H1 (cell line): ENCODE data around the gene VSIR. TPM values are rescaled to one million over a fixed set of nuclear protein-coding genes. Genes with fewer than 3 reads are reported as not detected.

Experiments used
- CTCF ChIA-PET: fragments of 300-600 bp; sonication (Branson Sonifier 250); formaldehyde crosslinking; loops from one replicate; lab custom pipeline; 2021; ENCODE audit not compliant: partially characterized antibody; lab: Charles Lee
- POLR2A ChIA-PET: fragments of 300-600 bp; sonication (Branson Sonifier 250); formaldehyde crosslinking; loops from one replicate; lab custom pipeline; 2021; ENCODE audit warnings: inconsistent platforms; ENCODE audit not compliant: partially characterized antibody; lab: Charles Lee
- DNase-seq, 2 experiments: peaks; one replicate each; pipeline versions ENCODE4 v3.0.0 to v3.0.0-alpha.2; 2010 to 2022; ENCODE audit warnings: low spot score in 2 of 2, low read depth in 1 of 2, mixed read lengths in 1 of 2
- FAIRE-seq: peaks from 2 replicates; lab custom pipeline; 2011; peaks lifted over from hg19 to GRCh38; lab: Jason Lieb, UNC
- H2AFZ ChIP-seq: 2 replicates; pipeline ENCODE4 v1.8.1; 2012; ENCODE audit warnings: low read length, inconsistent platforms
- H2AK5ac ChIP-seq: 2 replicates; pipeline ENCODE4 v1.6.1; 2013; ENCODE audit warnings: low read depth, low read length
- H2BK120ac ChIP-seq: replicated peaks from 2 replicates; pipeline ENCODE3; 2013; ENCODE audit warnings: low read depth, low read length, inconsistent platforms
- H2BK12ac ChIP-seq: 2 replicates; pipeline ENCODE4 v1.6.1; 2013; ENCODE audit warnings: low read depth, low read length
- H2BK15ac ChIP-seq: 2 replicates; pipeline ENCODE4 v1.6.1; 2013; ENCODE audit warnings: low read length
- H2BK20ac ChIP-seq: 2 replicates; pipeline ENCODE4 v1.6.1; 2013; ENCODE audit warnings: low read length
- H2BK5ac ChIP-seq: 2 replicates; pipeline ENCODE4 v1.6.1; 2013; ENCODE audit warnings: low read depth, low read length
- H3K14ac ChIP-seq: 2 replicates; pipeline ENCODE4 v1.6.1; 2013; ENCODE audit warnings: inconsistent platforms; ENCODE audit not compliant: insufficient read length
- H3K18ac ChIP-seq: 2 replicates; pipeline ENCODE4 v1.6.1; 2013; ENCODE audit warnings: low read length; ENCODE audit errors: extremely low read depth
- H3K23ac ChIP-seq: 2 replicates; pipeline ENCODE4 v1.6.1; 2013; ENCODE audit warnings: inconsistent platforms; ENCODE audit not compliant: insufficient read length
- H3K23me2 ChIP-seq: 2 replicates; pipeline ENCODE4 v1.6.1; 2013; ENCODE audit warnings: low read depth, low read length
- H3K27ac ChIP-seq: 2 replicates; pipeline ENCODE4 v1.6.1; 2011; ENCODE audit warnings: low read depth, low read length, inconsistent platforms
- H3K27me3 ChIP-seq, 4 experiments: replicated peaks in 1 of 4; 1 replicate in 1 of 4; 2 replicates in 3 of 4; pipeline versions ENCODE4 v1.6.1 to v1.8.1; 2011 to 2013; ENCODE audit warnings: low read length in 3 of 4, mild to moderate bottlenecking in 3 of 4, inconsistent platforms in 2 of 4, mixed read lengths in 2 of 4, moderate library complexity in 1 of 4; ENCODE audit not compliant: control insufficient read depth in 3 of 4, insufficient read depth in 3 of 4; ENCODE audit errors: extremely low read depth in 1 of 4
- H3K36me3 ChIP-seq, 4 experiments: 2 replicates each; pipeline versions ENCODE4 v1.6.1 to v1.8.1; 2011 to 2013; ENCODE audit warnings: mild to moderate bottlenecking in 4 of 4, low read length in 3 of 4, moderate library complexity in 2 of 4, control low read depth in 1 of 4, inconsistent platforms in 1 of 4; ENCODE audit not compliant: insufficient read depth in 4 of 4, control insufficient read depth in 2 of 4
- H3K4ac ChIP-seq: replicated peaks from 2 replicates; pipeline ENCODE3; 2013; ENCODE audit warnings: low read length, low read depth, mixed read lengths, inconsistent platforms; ENCODE audit not compliant: insufficient read length
- H3K4me1 ChIP-seq, 4 experiments: replicated peaks in 1 of 4; 1 replicate in 1 of 4; 2 replicates in 3 of 4; pipeline versions ENCODE4 v1.6.1 to v1.8.1; 2011 to 2013; ENCODE audit warnings: low read length in 3 of 4, inconsistent platforms in 2 of 4, mixed read lengths in 1 of 4; ENCODE audit not compliant: insufficient read depth in 4 of 4, control insufficient read depth in 3 of 4
- H3K4me2 ChIP-seq, 2 experiments: 2 replicates each; pipeline versions ENCODE4 v1.6.1 to v1.8.1; 2011 to 2013; ENCODE audit warnings: low read depth in 2 of 2, low read length in 2 of 2, control low read depth in 1 of 2, inconsistent platforms in 1 of 2, mild to moderate bottlenecking in 1 of 2; ENCODE audit not compliant: insufficient read depth in 1 of 2
- H3K4me3 ChIP-seq, 4 experiments: fragments of 200-600, 300-600 bp in 1 of 4; sonication (generic), shearing (Covaris generic), sonication (Bioruptor Twin) in 1 of 4; 2 replicates each; pipeline versions ENCODE4 v1.5.1 to v1.8.1; 2011 to 2016; ENCODE audit warnings: low read length in 4 of 4, low read depth in 3 of 4, control low read depth in 2 of 4, inconsistent platforms in 2 of 4, mild to moderate bottlenecking in 2 of 4, mixed read lengths in 1 of 4, moderate library complexity in 1 of 4; ENCODE audit not compliant: insufficient read depth in 2 of 4; ENCODE audit errors: extremely low read depth in 1 of 4
- H3K56ac ChIP-seq: replicated peaks from 2 replicates; pipeline ENCODE3; 2013; ENCODE audit warnings: low read depth, mild to moderate bottlenecking, mixed read lengths, low read length, inconsistent platforms; ENCODE audit not compliant: insufficient read length
- H3K79me1 ChIP-seq: 2 replicates; pipeline ENCODE4 v1.6.1; 2013; ENCODE audit warnings: low read depth, low read length, control low read depth
- H3K79me2 ChIP-seq, 2 experiments: 2 replicates each; pipeline versions ENCODE4 v1.6.1 to v1.8.1; 2012 to 2013; ENCODE audit warnings: low read length in 2 of 2, mild to moderate bottlenecking in 2 of 2, inconsistent platforms in 1 of 2; ENCODE audit not compliant: insufficient read depth in 2 of 2, control insufficient read depth in 1 of 2
- H3K9ac ChIP-seq, 4 experiments: replicated peaks in 1 of 4; 1 replicate in 1 of 4; 2 replicates in 3 of 4; pipeline versions ENCODE4 v1.6.1 to v1.8.1; 2011 to 2013; ENCODE audit warnings: low read depth in 3 of 4, low read length in 3 of 4, control low read depth in 2 of 4, mild to moderate bottlenecking in 2 of 4, moderate library complexity in 2 of 4, inconsistent platforms in 1 of 4; ENCODE audit errors: extremely low read depth in 1 of 4
- H3K9me3 ChIP-seq, 2 experiments: 2 replicates each; pipeline versions ENCODE4 v1.6.1 to v1.8.1; 2012 to 2013; ENCODE audit warnings: mild to moderate bottlenecking in 2 of 2, moderate library complexity in 2 of 2, control low read depth in 1 of 2, inconsistent platforms in 1 of 2, low read depth in 1 of 2, low read length in 1 of 2, mixed read lengths in 1 of 2; ENCODE audit not compliant: insufficient read depth in 2 of 2
- H4K20me1 ChIP-seq, 2 experiments: replicated peaks in 1 of 2; 2 replicates each; pipeline versions ENCODE3 to v1.8.1; 2011 to 2013; ENCODE audit warnings: inconsistent platforms in 2 of 2, low read length in 2 of 2, mild to moderate bottlenecking in 1 of 2; ENCODE audit not compliant: insufficient read depth in 2 of 2, control insufficient read depth in 1 of 2
- H4K5ac ChIP-seq: 2 replicates; pipeline ENCODE4 v1.6.1; 2013; ENCODE audit warnings: low read length, low read depth, mixed read lengths, inconsistent platforms; ENCODE audit not compliant: insufficient read length
- H4K8ac ChIP-seq: 2 replicates; pipeline ENCODE4 v1.8.0; 2013; ENCODE audit warnings: mild to moderate bottlenecking, moderate library complexity, low read length, inconsistent platforms; ENCODE audit not compliant: insufficient read depth; ENCODE audit errors: extremely low read depth
- H4K91ac ChIP-seq: replicated peaks from 2 replicates; pipeline ENCODE3; 2013; ENCODE audit warnings: low read length, mixed read lengths, inconsistent platforms; ENCODE audit not compliant: insufficient read length
- BACH1 ChIP-seq: IDR thresholded peaks from 2 replicates; pipeline ENCODE4 v1.6.1; 2012; ENCODE audit warnings: low read length, improper control_type of control experiment
- CHD2 ChIP-seq: IDR thresholded peaks from 2 replicates; pipeline ENCODE4 v1.6.1; 2012; ENCODE audit warnings: low read length, improper control_type of control experiment
- CREB1 ChIP-seq: IDR thresholded peaks from 2 replicates; pipeline ENCODE4 v1.6.1; 2012; ENCODE audit warnings: inconsistent platforms
- GTF2F1 ChIP-seq: IDR thresholded peaks from 2 replicates; pipeline ENCODE4 v1.6.1; 2012; ENCODE audit warnings: low read depth, low read length, improper control_type of control experiment, borderline replicate concordance
- JUND ChIP-seq: IDR thresholded peaks from 2 replicates; pipeline ENCODE4 v1.6.1; 2011; ENCODE audit warnings: mild to moderate bottlenecking, improper control_type of control experiment, low read length
- KDM4A ChIP-seq: IDR thresholded peaks from one replicate; pipeline ENCODE4 v1.7.1; 2012; ENCODE audit warnings: low read depth, mild to moderate bottlenecking, moderate library complexity, low read length, inconsistent platforms; ENCODE audit not compliant: severe bottlenecking
- MAFK ChIP-seq: IDR thresholded peaks from 2 replicates; pipeline ENCODE4 v1.6.1; 2012; ENCODE audit warnings: low read depth, mild to moderate bottlenecking, improper control_type of control experiment, low read length
- SIRT6 ChIP-seq: IDR thresholded peaks from one replicate; pipeline ENCODE4 v1.7.1; 2012; ENCODE audit warnings: low read length, inconsistent platforms
- SP1 ChIP-seq: IDR thresholded peaks from 2 replicates; pipeline ENCODE4 v1.6.1; 2011; ENCODE audit warnings: low read depth, low read length
- WGBS, 2 experiments: shearing (Covaris generic) in 1 of 2; methylation state at CpG; one replicate each; pipeline versions ENCODE4 v1.1.6 to v1.1.7; 2013 to 2015; ENCODE audit warnings: low lambda C conversion rate in 2 of 2, mixed read lengths in 2 of 2, inconsistent platforms in 1 of 2, low coverage in 1 of 2, missing lambda C conversion rate in 1 of 2; ENCODE audit not compliant: insufficient replicate concordance in 2 of 2, insufficient coverage in 1 of 2, insufficient read length in 1 of 2; ENCODE audit errors: extremely low coverage in 1 of 2, missing lambda C conversion rate in 1 of 2; 5-methylcytosine and 5-hydroxymethylcytosine counted together
- polyA plus RNA-seq, 7 experiments: library from polyadenylated mRNA; depleted of rRNA in 3 of 7; stranded (reverse) in 5 of 7; unstranded in 2 of 7; fragments of >200 nt in 5 of 7; fragments of 200-250 nt in 2 of 7; gene quantifications; 1 replicate in 5 of 7; 2 replicates in 1 of 7; 4 replicates in 1 of 7; pipeline versions ENCODE4 v1.2.1 to v1.2.3, GENCODE V29; 2011 to 2013; ENCODE audit warnings: missing spikeins in 2 of 7, mixed read lengths in 2 of 7
- total RNA-seq: library from RNA; stranded (reverse); fragmentation: NEBNext Ultra II Directional; extraction: Animal tissue kit (Norgen Biotek cat#: 25700); gene quantifications from 2 replicates; pipeline ENCODE4 v1.2.1, GENCODE V29; 2021
- TF ChIP-seq, protein P1 (sequence below): IDR thresholded peaks from 2 replicates; pipeline ENCODE4 v1.6.1; 2012; ENCODE audit warnings: inconsistent platforms
- TF ChIP-seq, protein P2 (sequence below): IDR thresholded peaks from 2 replicates; pipeline ENCODE4 v1.6.1; 2012; ENCODE audit warnings: low read length, inconsistent platforms

VSIR gene
- total and polyA plus RNA-seq, 2 of the 8 experiments (the other 6 are each of a cell fraction or from before 2014, with no cell fraction given) = 0.33 TPM; not detected in 1

DNA sequence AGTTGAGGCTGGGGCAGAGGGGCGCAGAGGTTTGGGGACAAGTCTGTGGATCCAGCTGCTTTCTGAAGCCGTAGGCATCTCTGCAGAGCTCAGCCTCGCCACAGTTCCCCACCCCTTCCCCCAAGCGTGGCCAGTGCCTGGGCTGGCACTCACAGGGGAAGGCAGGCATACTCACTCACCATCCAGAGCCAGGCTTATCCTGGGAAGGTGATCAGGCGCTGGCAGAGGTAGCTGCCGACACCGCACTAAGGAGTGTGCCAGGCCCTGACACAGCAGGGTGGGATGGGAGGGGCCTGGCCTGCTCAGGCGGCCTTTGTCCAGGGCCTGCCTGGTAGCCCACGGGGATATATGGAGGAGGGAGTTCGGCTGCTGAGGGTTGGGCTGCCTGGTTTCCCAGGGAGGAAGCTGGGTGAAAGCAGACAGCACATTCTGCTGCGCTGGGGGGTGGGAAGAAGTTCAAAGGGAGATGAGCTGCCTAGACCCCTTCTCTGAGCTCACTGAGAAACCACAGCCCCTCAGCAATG lies 15.9 kb downstream of the VSIR start:
- Histone ChIP-seq H4K5ac (no peak overlapping the region), H2AK5ac (no peak overlapping the region), H3K4me1 (peaks cover 0 to 7% (median 4%) of the 10 kb centered on the region in 4 experiments; a peak in 5 of 7 replicates), H3K79me2 (no peaks in the 10 kb centered on the region), H3K9ac (no peak overlapping the region), H3K23me2 (no peaks in the 10 kb centered on the region), H2BK20ac (no peak overlapping the region), H3K36me3 (no peaks in the 10 kb centered on the region), H4K20me1 (no peaks in the 10 kb centered on the region), H2BK15ac (no peak overlapping the region), H4K8ac (no peak overlapping the region; the same call in 1 of the 2 replicates), H2BK5ac (0 out of 2 replicates have a peak overlapping the region, but pooled peaks have one; percentile 42), H3K56ac (no peak overlapping the region), H3K4me2 (no peak overlapping the region), H3K14ac (no peak overlapping the region), H3K18ac (no peak overlapping the region), H3K23ac (no peak overlapping the region), H2AFZ (peak overlapping the region; percentile 58), H4K91ac (peak overlapping the region; percentile 7), H3K79me1 (no peaks in the 10 kb centered on the region), H2BK120ac (no peak overlapping the region), H3K4ac (no peak overlapping the region), H2BK12ac (no peak overlapping the region), H3K4me3 (no peak overlapping the region), H3K27ac (no peak overlapping the region), H3K9me3 (no peaks in the 10 kb centered on the region), H3K27me3 (no peaks in the 10 kb centered on the region; a peak in 3 of 7 replicates)
- DNase-seq = no peak
- ChIA-PET POLR2A (interaction anchor here (0.8 to 1.6 kb wide), 3 partner anchors 48 to 362 kb away, joined by 3 to 4 read pairs (median 3); partner anchors contain the start of gene PSAP), CTCF (interaction anchor here (0.6 to 4.0 kb wide), 13 partner anchors 9 to 606 kb away, joined by 3 to 24 read pairs (median 4); partner anchors contain the start of genes C10orf105 and VSIR)
- FAIRE-seq = no peak
- WGBS, 2 experiments = 54% methylated on average over 11 of the region's 11 CpGs; no CpG with 5 or more reads in 1 of the 2 experiments
- TF ChIP-seq, protein P1, sequence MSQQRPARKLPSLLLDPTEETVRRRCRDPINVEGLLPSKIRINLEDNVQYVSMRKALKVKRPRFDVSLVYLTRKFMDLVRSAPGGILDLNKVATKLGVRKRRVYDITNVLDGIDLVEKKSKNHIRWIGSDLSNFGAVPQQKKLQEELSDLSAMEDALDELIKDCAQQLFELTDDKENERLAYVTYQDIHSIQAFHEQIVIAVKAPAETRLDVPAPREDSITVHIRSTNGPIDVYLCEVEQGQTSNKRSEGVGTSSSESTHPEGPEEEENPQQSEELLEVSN = no peak
- TF ChIP-seq CHD2 (no peak), CREB1 (no peak), JUND (no peak), GTF2F1 (no peak), SP1 (no peak), SIRT6 (no peak), KDM4A (no peak), BACH1 (no peak), MAFK (no peak)
- TF ChIP-seq, protein P2, sequence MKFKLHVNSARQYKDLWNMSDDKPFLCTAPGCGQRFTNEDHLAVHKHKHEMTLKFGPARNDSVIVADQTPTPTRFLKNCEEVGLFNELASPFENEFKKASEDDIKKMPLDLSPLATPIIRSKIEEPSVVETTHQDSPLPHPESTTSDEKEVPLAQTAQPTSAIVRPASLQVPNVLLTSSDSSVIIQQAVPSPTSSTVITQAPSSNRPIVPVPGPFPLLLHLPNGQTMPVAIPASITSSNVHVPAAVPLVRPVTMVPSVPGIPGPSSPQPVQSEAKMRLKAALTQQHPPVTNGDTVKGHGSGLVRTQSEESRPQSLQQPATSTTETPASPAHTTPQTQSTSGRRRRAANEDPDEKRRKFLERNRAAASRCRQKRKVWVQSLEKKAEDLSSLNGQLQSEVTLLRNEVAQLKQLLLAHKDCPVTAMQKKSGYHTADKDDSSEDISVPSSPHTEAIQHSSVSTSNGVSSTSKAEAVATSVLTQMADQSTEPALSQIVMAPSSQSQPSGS = no peak
